ENCODE results near the gene CTSZ.

GRCh38 chr20:58945965-58946631 lies 61.0 kb downstream of the CTSZ start:
- TF ChIP-seq CTCF (IDR thresholded peaks at IDR 0.05) (no peak), ZFX (IDR thresholded peaks at IDR 0.05; ENCODE audit: borderline replicate concordance) (no peak)
